K562 (cell line): ENCODE data around the gene C2. TPM values are rescaled to one million over a fixed set of nuclear protein-coding genes. Genes with fewer than 3 reads are reported as not detected.

Experiments used
- ATAC-seq: fragments of 200-7000 bp; cut with Tn5 transposase; 3 replicates; pipeline ENCODE4 v1.9.1; 2020; ENCODE audit warnings: moderate library complexity
- BruUV-seq: library from RNA; stranded (reverse); fragments of 400-500 nt; replicated peaks from 2 replicates; lab custom pipeline; 2021; lab: Mats Ljungman, UMichigan
- CTCF ChIA-PET: fragments of 300-600 bp; formaldehyde crosslinking; extraction: SDS; loops from one replicate; lab custom pipeline; 2021; ENCODE audit warnings: low intra/inter-chr PET ratio; lab: Yijun Ruan, JAX
- POLR2A ChIA-PET: fragments of 300-600, 350-650 bp; sonication (Branson Sonifier 250); formaldehyde crosslinking; extraction: SDS; loops from one replicate; lab custom pipeline; 2021; ENCODE audit warnings: antibody characterized with exemption, inconsistent platforms; lab: Yijun Ruan, JAX
- DNase-seq, 4 experiments: peaks; one replicate each; pipeline versions ENCODE4 v3.0.0 to v3.0.0-alpha.2; 2011 to 2018; ENCODE audit warnings: low spot score in 3 of 4, mixed read lengths in 3 of 4; ENCODE audit errors: extremely low read depth in 1 of 4
- FAIRE-seq: peaks from 2 replicates; lab custom pipeline; 2011; peaks lifted over from hg19 to GRCh38; lab: Jason Lieb, UNC
- H2AFZ ChIP-seq: 2 replicates; pipeline ENCODE4 v1.6.0; 2011; ENCODE audit warnings: low read depth, low read length, control low read depth, inconsistent platforms
- H3K27ac ChIP-seq: fragments of 200-600 bp; 3 replicates; pipeline ENCODE4 v1.8.0; 2011; ENCODE audit warnings: low read depth, mild to moderate bottlenecking, control low read depth, inconsistent platforms, low read length, moderate library complexity, mixed read lengths; ENCODE audit errors: extremely low read depth
- H3K27me3 ChIP-seq, 2 experiments: fragments of 300-600 bp in 1 of 2; 2 replicates in 1 of 2; 3 replicates in 1 of 2; pipeline versions ENCODE4 v1.6.0 to v1.8.0; 2011; ENCODE audit warnings: inconsistent platforms in 2 of 2, low read length in 2 of 2, mild to moderate bottlenecking in 1 of 2, mixed read lengths in 1 of 2, moderate library complexity in 1 of 2; ENCODE audit not compliant: control insufficient read depth in 2 of 2, insufficient read depth in 2 of 2
- H3K36me3 ChIP-seq: fragments of 300-600 bp; 3 replicates; pipeline ENCODE4 v1.8.0; 2011; ENCODE audit warnings: mild to moderate bottlenecking, low read length, inconsistent platforms; ENCODE audit not compliant: control insufficient read depth, insufficient read depth
- H3K4me1 ChIP-seq, 2 experiments: fragments of 200-600 bp in 1 of 2; replicated peaks in 1 of 2; 2 replicates in 1 of 2; 3 replicates in 1 of 2; pipeline versions ENCODE4 v1.5.1 to v1.8.0; 2011; ENCODE audit warnings: inconsistent platforms in 2 of 2, low read length in 2 of 2, mild to moderate bottlenecking in 1 of 2, mixed read lengths in 1 of 2, moderate library complexity in 1 of 2; ENCODE audit not compliant: control insufficient read depth in 2 of 2, insufficient read depth in 2 of 2
- H3K4me2 ChIP-seq: 2 replicates; pipeline ENCODE4 v1.6.1; 2011; ENCODE audit warnings: low read length, control low read depth, inconsistent platforms, mixed read lengths; ENCODE audit not compliant: insufficient read depth
- H3K4me3 ChIP-seq: fragments of 200-600 bp; sonication (generic), shearing (Covaris generic); 2 replicates; pipeline ENCODE4 v1.5.1; 2016; ENCODE audit warnings: control low read depth, inconsistent platforms
- H3K79me2 ChIP-seq: fragments of 200-600 bp; 3 replicates; pipeline ENCODE4 v1.8.0; 2011; ENCODE audit warnings: low read length, inconsistent platforms; ENCODE audit not compliant: control insufficient read depth, insufficient read depth
- H3K9ac ChIP-seq, 2 experiments: 2 replicates each; pipeline versions ENCODE4 v1.6.0 to v1.6.1; 2011; ENCODE audit warnings: low read depth in 2 of 2, low read length in 2 of 2, control low read depth in 1 of 2, inconsistent platforms in 1 of 2, mild to moderate bottlenecking in 1 of 2, mixed read lengths in 1 of 2; ENCODE audit not compliant: insufficient read depth in 1 of 2
- H3K9me1 ChIP-seq: one replicate; pipeline ENCODE4 v1.6.0; 2011; ENCODE audit warnings: inconsistent platforms, mild to moderate bottlenecking, low read length, moderate library complexity; ENCODE audit not compliant: control insufficient read depth, insufficient read depth
- H3K9me3 ChIP-seq: replicated peaks from 2 replicates; pipeline ENCODE4 v1.5.1; 2011; ENCODE audit warnings: low read depth, low read length, inconsistent platforms; ENCODE audit not compliant: control insufficient read depth, insufficient read depth
- H4K20me1 ChIP-seq: replicated peaks from 2 replicates; pipeline ENCODE4 v1.6.1; 2011; ENCODE audit warnings: low read length, inconsistent platforms, mixed read lengths; ENCODE audit not compliant: control insufficient read depth, insufficient read depth
- CHD4 ChIP-seq: fragments of 200-600 bp; sonication (generic); IDR thresholded peaks from 3 replicates; pipeline ENCODE4 v1.6.1; 2012; ENCODE audit warnings: low read depth, mild to moderate bottlenecking, mixed read lengths, low read length, inconsistent platforms; ENCODE audit not compliant: insufficient read depth, insufficient replicate concordance, poor library complexity, severe bottlenecking
- HMG20B ChIP-seq: fragments of 250-450 bp; sonication (Bioruptor Pico); IDR thresholded peaks from 2 replicates; pipeline ENCODE4 v1.5.0; 2021; ENCODE audit warnings: mild to moderate bottlenecking
- NFATC3 ChIP-seq: fragments of 450-650 bp; IDR thresholded peaks from 2 replicates; pipeline ENCODE4 v1.6.1; 2017; ENCODE audit warnings: mild to moderate bottlenecking
- SRSF3 ChIP-seq: fragments of 200-400 bp; formaldehyde crosslinking; IDR thresholded peaks from 2 replicates; pipeline ENCODE4 v1.6.1; 2016; ENCODE audit warnings: mild to moderate bottlenecking, low read length, moderate library complexity; ENCODE audit not compliant: insufficient read depth
- WGBS: fragments of 100-300 bp; shearing (Covaris generic); methylation state at CpG from one replicate; pipeline ENCODE4 v1.1.6; 2016; ENCODE audit warnings: low coverage, mixed read lengths; ENCODE audit not compliant: insufficient coverage; ENCODE audit errors: missing lambda C conversion rate; 5-methylcytosine and 5-hydroxymethylcytosine counted together
- in situ Hi-C: fragments of 300-500 bp; cut with MboI; formaldehyde crosslinking; loops from 4 replicates; pipeline ENCODE4 v1.15.0; 2018; ENCODE audit warnings: inconsistent platforms, mixed read lengths
- intact Hi-C: fragments of 100-400 bp; cut with micrococcal nuclease; formaldehyde crosslinking; loops from 2 replicates; pipeline ENCODE4 v1.14.2; 2022
- polyA plus RNA-seq, 8 experiments: library from polyadenylated mRNA; depleted of rRNA in 4 of 8; stranded (reverse) in 5 of 8; unstranded in 3 of 8; fragments of >200 nt; fragmentation: Nextera tagmentation in 2 of 8; fragmentation: Illumina TruSeq in 1 of 8; extraction: Ambion mirVana in 2 of 8; extraction: Trizol in 1 of 8; gene quantifications; 2 replicates each; pipeline versions ENCODE4 v1.2.1 to v1.2.3, GENCODE V29; 2011 to 2014; ENCODE audit warnings: inconsistent platforms in 1 of 8, missing spikeins in 1 of 8
- total RNA-seq, 7 experiments: library from RNA; depleted of rRNA in 6 of 7; stranded (reverse); fragments of >200 nt in 6 of 7; fragmentation: Illumina TruSeq in 2 of 7; extraction: Trizol in 2 of 7; gene quantifications; 2 replicates each; pipeline versions ENCODE4 v1.2.1 to v1.2.3, GENCODE V29; 2011 to 2021; ENCODE audit warnings: low replicate concordance in 1 of 7
- TF ChIP-seq, protein P1 (sequence below): fragments of 250-450 bp; sonication (Bioruptor Pico); IDR thresholded peaks from 2 replicates; pipeline ENCODE4 v1.8.0; 2022; ENCODE audit warnings: inconsistent platforms
- TF ChIP-seq, protein P2 (sequence below): fragments of 450-650 bp; IDR thresholded peaks from 2 replicates; pipeline ENCODE4 v1.6.1; 2016; ENCODE audit warnings: borderline replicate concordance

Gene C2
- total and polyA plus RNA-seq, 9 of the 15 experiments (the other 6 are each of a cell fraction or from before 2014, with no cell fraction given), result 0.05 to 1.1 (median 0.39) TPM; not detected in 1

DNA sequence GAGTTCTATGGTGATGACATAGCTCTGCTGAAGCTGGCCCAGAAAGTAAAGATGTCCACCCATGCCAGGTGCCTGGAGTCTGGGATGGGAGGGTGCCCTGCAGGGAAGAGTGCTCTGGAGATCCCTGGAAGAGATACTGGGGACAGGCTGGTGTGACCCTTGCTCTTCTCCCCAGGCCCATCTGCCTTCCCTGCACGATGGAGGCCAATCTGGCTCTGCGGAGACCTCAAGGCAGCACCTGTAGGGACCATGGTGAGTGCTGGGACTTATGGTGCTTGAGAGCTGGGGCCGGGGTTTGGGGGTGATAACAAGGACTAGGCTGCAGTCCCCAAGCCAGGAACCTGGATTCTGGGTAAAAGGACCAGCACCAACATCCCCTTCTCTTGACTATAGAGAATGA is 16.2 kb downstream of the C2 start:
- 46% methylated on average over 3 of the region's 3 CpGs for WGBS
- Histone ChIP-seq H3K79me2 (no peaks in the 10 kb centered on the region), H3K4me3 (no peak overlapping the region), H3K27ac (no peak overlapping the region), H3K4me2 (no peak overlapping the region), H3K4me1 (peaks cover 14 to 20% of the 10 kb centered on the region in 2 experiments), H3K36me3 (no peaks in the 10 kb centered on the region), H3K9me3 (no peaks in the 10 kb centered on the region), H3K9me1 (peaks cover 3% of the 10 kb centered on the region), H2AFZ (no peak overlapping the region), H3K27me3 (peaks cover 2 to 26% of the 10 kb centered on the region in 2 experiments; a peak in 3 of 5 replicates), H3K9ac (no peak overlapping the region), H4K20me1 (no peaks in the 10 kb centered on the region)
- intact Hi-C loops, result no loop called here
- TF ChIP-seq NFATC3 (no peak), HMG20B (CRISPR knock-in tag) (no peak), SRSF3 (no peak), CHD4 (no peak)
- TF ChIP-seq, protein P1, sequence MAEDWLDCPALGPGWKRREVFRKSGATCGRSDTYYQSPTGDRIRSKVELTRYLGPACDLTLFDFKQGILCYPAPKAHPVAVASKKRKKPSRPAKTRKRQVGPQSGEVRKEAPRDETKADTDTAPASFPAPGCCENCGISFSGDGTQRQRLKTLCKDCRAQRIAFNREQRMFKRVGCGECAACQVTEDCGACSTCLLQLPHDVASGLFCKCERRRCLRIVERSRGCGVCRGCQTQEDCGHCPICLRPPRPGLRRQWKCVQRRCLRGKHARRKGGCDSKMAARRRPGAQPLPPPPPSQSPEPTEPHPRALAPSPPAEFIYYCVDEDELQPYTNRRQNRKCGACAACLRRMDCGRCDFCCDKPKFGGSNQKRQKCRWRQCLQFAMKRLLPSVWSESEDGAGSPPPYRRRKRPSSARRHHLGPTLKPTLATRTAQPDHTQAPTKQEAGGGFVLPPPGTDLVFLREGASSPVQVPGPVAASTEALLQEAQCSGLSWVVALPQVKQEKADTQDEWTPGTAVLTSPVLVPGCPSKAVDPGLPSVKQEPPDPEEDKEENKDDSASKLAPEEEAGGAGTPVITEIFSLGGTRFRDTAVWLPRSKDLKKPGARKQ (CRISPR knock-in tag), result no peak
- TF ChIP-seq, protein P2, sequence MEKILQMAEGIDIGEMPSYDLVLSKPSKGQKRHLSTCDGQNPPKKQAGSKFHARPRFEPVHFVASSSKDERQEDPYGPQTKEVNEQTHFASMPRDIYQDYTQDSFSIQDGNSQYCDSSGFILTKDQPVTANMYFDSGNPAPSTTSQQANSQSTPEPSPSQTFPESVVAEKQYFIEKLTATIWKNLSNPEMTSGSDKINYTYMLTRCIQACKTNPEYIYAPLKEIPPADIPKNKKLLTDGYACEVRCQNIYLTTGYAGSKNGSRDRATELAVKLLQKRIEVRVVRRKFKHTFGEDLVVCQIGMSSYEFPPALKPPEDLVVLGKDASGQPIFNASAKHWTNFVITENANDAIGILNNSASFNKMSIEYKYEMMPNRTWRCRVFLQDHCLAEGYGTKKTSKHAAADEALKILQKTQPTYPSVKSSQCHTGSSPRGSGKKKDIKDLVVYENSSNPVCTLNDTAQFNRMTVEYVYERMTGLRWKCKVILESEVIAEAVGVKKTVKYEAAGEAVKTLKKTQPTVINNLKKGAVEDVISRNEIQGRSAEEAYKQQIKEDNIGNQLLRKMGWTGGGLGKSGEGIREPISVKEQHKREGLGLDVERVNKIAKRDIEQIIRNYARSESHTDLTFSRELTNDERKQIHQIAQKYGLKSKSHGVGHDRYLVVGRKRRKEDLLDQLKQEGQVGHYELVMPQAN, result no peak
- POLR2A ChIA-PET, result interaction anchor here (0.9 kb wide), 1 partner anchor 47 kb away, joined by 4 read pairs; the partner anchor contains the start of gene EHMT2
- no TSS peak for BruUV-seq
- FAIRE-seq (no peak), DNase-seq (no peak), ATAC-seq (no peak)
- in situ Hi-C loops, result no loop called here
- CTCF ChIA-PET, result interaction anchor here (0.6 kb wide), 1 partner anchor 32 kb away, joined by 4 read pairs; no protein-coding TSS in a partner anchor
